Neuronal stem cell (in vitro differentiated cells): ENCODE results near the gene MARCOL.

ENCODE experiments used
- DNase-seq: peaks from one replicate; pipeline ENCODE4 v3.0.0-alpha.2; 2013; ENCODE audit warnings: low spot score
- H2AFZ ChIP-seq: one replicate; pipeline ENCODE4 v1.6.1; 2013; ENCODE audit warnings: mild to moderate bottlenecking, low read length, inconsistent platforms
- H2AK5ac ChIP-seq: 2 replicates; pipeline ENCODE4 v1.6.1; 2013; ENCODE audit warnings: low read depth, mild to moderate bottlenecking, inconsistent platforms, low read length, moderate library complexity, mixed read lengths
- H2BK120ac ChIP-seq: 2 replicates; pipeline ENCODE4 v1.6.1; 2013; ENCODE audit warnings: low read depth, mild to moderate bottlenecking, inconsistent platforms, low read length, moderate library complexity, mixed read lengths
- H2BK12ac ChIP-seq: one replicate; pipeline ENCODE4 v1.6.1; 2013; ENCODE audit warnings: low read length, inconsistent platforms
- H2BK15ac ChIP-seq: 2 replicates; pipeline ENCODE4 v1.6.1; 2013; ENCODE audit warnings: mild to moderate bottlenecking, low read length, inconsistent platforms, mixed read lengths
- H2BK5ac ChIP-seq: one replicate; pipeline ENCODE4 v1.6.1; 2013; ENCODE audit warnings: inconsistent platforms, mild to moderate bottlenecking, low read length, moderate library complexity
- H3K14ac ChIP-seq: one replicate; pipeline ENCODE4 v1.6.1; 2013; ENCODE audit warnings: low read length, inconsistent platforms
- H3K18ac ChIP-seq: 2 replicates; pipeline ENCODE4 v1.6.1; 2013; ENCODE audit warnings: low read length, inconsistent platforms
- H3K23ac ChIP-seq: 2 replicates; pipeline ENCODE4 v1.6.1; 2013; ENCODE audit warnings: low read depth, mild to moderate bottlenecking, mixed read lengths, low read length, inconsistent platforms; ENCODE audit not compliant: poor library complexity
- H3K27ac ChIP-seq: replicated peaks from 3 replicates; pipeline ENCODE4 v1.5.1; 2013; ENCODE audit warnings: low read length, inconsistent platforms
- H3K27me3 ChIP-seq, 3 experiments: 2 replicates each; pipeline ENCODE4 v1.6.1; 2013; ENCODE audit warnings: low read length in 3 of 3, mild to moderate bottlenecking in 2 of 3, inconsistent platforms in 1 of 3, low read depth in 1 of 3, mixed read lengths in 1 of 3, moderate library complexity in 1 of 3; ENCODE audit not compliant: control insufficient read depth in 3 of 3, insufficient read depth in 3 of 3
- H3K36me3 ChIP-seq, 2 donors: replicated peaks in 1 of 2; 2 replicates each; pipeline ENCODE4 v1.6.1; 2013; ENCODE audit warnings: low read length in 2 of 2; ENCODE audit not compliant: control insufficient read depth in 2 of 2, insufficient read depth in 2 of 2
- H3K4ac ChIP-seq: 2 replicates; pipeline ENCODE4 v1.6.1; 2013; ENCODE audit warnings: inconsistent platforms, mild to moderate bottlenecking, low read length, moderate library complexity
- H3K4me1 ChIP-seq, 2 donors: 1 replicate in 1 of 2; 2 replicates in 1 of 2; pipeline ENCODE4 v1.6.1; 2013; ENCODE audit warnings: low read length in 2 of 2, low read depth in 1 of 2; ENCODE audit not compliant: control insufficient read depth in 2 of 2, insufficient read depth in 1 of 2
- H3K4me2 ChIP-seq: one replicate; pipeline ENCODE4 v1.6.1; 2013; ENCODE audit warnings: mild to moderate bottlenecking, low read length, inconsistent platforms; ENCODE audit not compliant: insufficient read depth, poor library complexity, severe bottlenecking
- H3K4me3 ChIP-seq, 2 donors: 2 replicates each; pipeline ENCODE4 v1.5.1; 2013; ENCODE audit warnings: low read length in 2 of 2, mild to moderate bottlenecking in 2 of 2, inconsistent platforms in 1 of 2, moderate library complexity in 1 of 2
- H3K79me1 ChIP-seq: one replicate; pipeline ENCODE4 v1.6.1; 2013; ENCODE audit warnings: low read depth, mild to moderate bottlenecking, inconsistent platforms, low read length, moderate library complexity
- H3K9ac ChIP-seq: one replicate; pipeline ENCODE4 v1.6.1; 2013; ENCODE audit warnings: mild to moderate bottlenecking, low read depth, low read length, inconsistent platforms; ENCODE audit not compliant: poor library complexity
- H3K9me3 ChIP-seq, 2 donors: replicated peaks in 1 of 2; 2 replicates each; pipeline versions ENCODE3 to v1.6.1; 2013; ENCODE audit warnings: low read length in 2 of 2, mild to moderate bottlenecking in 2 of 2, inconsistent platforms in 1 of 2, low read depth in 1 of 2, mixed read lengths in 1 of 2, moderate library complexity in 1 of 2; ENCODE audit not compliant: control insufficient read depth in 2 of 2, insufficient read depth in 1 of 2
- H4K8ac ChIP-seq: one replicate; pipeline ENCODE4 v1.6.1; 2013; ENCODE audit warnings: low read depth, mild to moderate bottlenecking, inconsistent platforms, low read length, moderate library complexity
- H4K91ac ChIP-seq: one replicate; pipeline ENCODE4 v1.6.1; 2013; ENCODE audit warnings: low read length, low read depth, mild to moderate bottlenecking, inconsistent platforms; ENCODE audit not compliant: poor library complexity
- WGBS, 2 donors: extraction: QIAGEN DNeasy Blood & Tissue Kit; methylation state at CpG; one replicate each; pipeline ENCODE4 v1.1.7; 2013; ENCODE audit warnings: missing lambda C conversion rate in 2 of 2, mixed read lengths in 1 of 2; ENCODE audit not compliant: insufficient read length in 2 of 2, insufficient replicate concordance in 1 of 2; ENCODE audit errors: extremely low coverage in 2 of 2; 5-methylcytosine and 5-hydroxymethylcytosine counted together

MARCOL gene

GRCh38 chr5:148237785-148238417 is 424 bp upstream of the MARCOL start:
- Histone ChIP-seq H3K79me1 (no peaks in the 10 kb centered on the region), H2BK5ac (no peak overlapping the region), H2AK5ac (no peak overlapping the region), H2BK15ac (no peak overlapping the region), H3K36me3 (no peaks in the 10 kb centered on the region), H3K4ac (no peak overlapping the region), H2BK12ac (no peak overlapping the region), H3K4me3 (no peak overlapping the region), H3K14ac (no peak overlapping the region), H4K8ac (no peak overlapping the region), H3K27ac (no peak overlapping the region), H4K91ac (no peak overlapping the region), H3K4me2 (no peak overlapping the region), H3K23ac (no peak overlapping the region), H3K9me3 (no peaks in the 10 kb centered on the region), H3K18ac (no peak overlapping the region), H2AFZ (no peak overlapping the region), H3K9ac (no peak overlapping the region), H3K27me3 (no peaks in the 10 kb centered on the region), H3K4me1 (no peaks in the 10 kb centered on the region), H2BK120ac (no peak overlapping the region)
- DNase-seq: no peak
- WGBS, 2 donors: no CpG with 5 or more reads among the region's 4 CpGs

- H3K18ac ChIP-seq: no peak overlapping the region
- H2BK120ac ChIP-seq: no peak overlapping the region
- no peaks in the 10 kb centered on the region for H3K36me3 ChIP-seq
- no peaks in the 10 kb centered on the region for H3K79me1 ChIP-seq
- H2BK12ac ChIP-seq: no peak overlapping the region
- H3K27me3 ChIP-seq: no peaks in the 10 kb centered on the region
- H3K4me1 ChIP-seq: no peaks in the 10 kb centered on the region
- H3K4me2 ChIP-seq: no peak overlapping the region
- H4K8ac ChIP-seq: no peak overlapping the region
- H2BK15ac ChIP-seq: no peak overlapping the region
- no peak for DNase-seq
- WGBS, 2 donors: no CpG with 5 or more reads among the region's 2 CpGs
- no peak overlapping the region for H3K23ac ChIP-seq
- H3K9me3 ChIP-seq: no peaks in the 10 kb centered on the region
- no peak overlapping the region for H2BK5ac ChIP-seq
- H3K4me3 ChIP-seq: no peak overlapping the region
- H2AK5ac ChIP-seq: no peak overlapping the region
- no peak overlapping the region for H3K4ac ChIP-seq
- no peak overlapping the region for H3K14ac ChIP-seq
- H3K9ac ChIP-seq: no peak overlapping the region
- H3K27ac ChIP-seq: no peak overlapping the region
- H2AFZ ChIP-seq: no peak overlapping the region
- no peak overlapping the region for H4K91ac ChIP-seq
Measured at GRCh38 chr5:148248894-148249293, 10.6 kb downstream of the MARCOL start.

- Histone ChIP-seq H3K27ac (no peak overlapping the region), H2BK12ac (no peak overlapping the region), H3K4me2 (no peak overlapping the region), H3K36me3 (no peaks in the 10 kb centered on the region), H2BK120ac (no peak overlapping the region), H4K91ac (no peak overlapping the region), H3K23ac (no peak overlapping the region), H3K4me1 (no peaks in the 10 kb centered on the region), H3K4me3 (no peak overlapping the region), H3K18ac (no peak overlapping the region), H2AK5ac (no peak overlapping the region), H3K27me3 (no peaks in the 10 kb centered on the region), H3K9ac (no peak overlapping the region), H3K14ac (no peak overlapping the region), H2BK5ac (no peak overlapping the region), H3K9me3 (no peaks in the 10 kb centered on the region), H3K4ac (no peak overlapping the region), H2AFZ (no peak overlapping the region), H4K8ac (no peak overlapping the region), H3K79me1 (no peaks in the 10 kb centered on the region), H2BK15ac (no peak overlapping the region)
- no peak for DNase-seq
Measured at GRCh38 chr5:148255456-148255855, 17.1 kb downstream of the MARCOL start.

GRCh38 chr5:148259288-148259687 is 21.0 kb downstream of the MARCOL start:
- H3K18ac ChIP-seq: no peak overlapping the region
- no peaks in the 10 kb centered on the region for H3K27me3 ChIP-seq
- H3K23ac ChIP-seq: no peak overlapping the region
- H3K27ac ChIP-seq: no peak overlapping the region
- no peak overlapping the region for H3K14ac ChIP-seq
- H3K9ac ChIP-seq: no peak overlapping the region
- H3K79me1 ChIP-seq: no peaks in the 10 kb centered on the region
- H2BK12ac ChIP-seq: no peak overlapping the region
- DNase-seq: no peak
- WGBS, 2 donors: no CpG with 5 or more reads among the region's 2 CpGs
- H2AFZ ChIP-seq: no peak overlapping the region
- H2BK15ac ChIP-seq: no peak overlapping the region
- no peak overlapping the region for H2AK5ac ChIP-seq
- H4K91ac ChIP-seq: no peak overlapping the region
- H3K4ac ChIP-seq: no peak overlapping the region
- peak overlapping the region in 1 of 2 donors; percentile 8 for H3K4me3 ChIP-seq
- no peak overlapping the region for H2BK120ac ChIP-seq
- H3K4me2 ChIP-seq: no peak overlapping the region
- no peak overlapping the region for H4K8ac ChIP-seq
- H2BK5ac ChIP-seq: no peak overlapping the region
- H3K9me3 ChIP-seq: no peaks in the 10 kb centered on the region
- no peaks in the 10 kb centered on the region for H3K4me1 ChIP-seq
- no peaks in the 10 kb centered on the region for H3K36me3 ChIP-seq
